ENCODE data around the gene IFT52. TPM values are rescaled to one million over a fixed set of nuclear protein-coding genes. Genes with fewer than 3 reads are reported as not detected.
A peak's percentile ranks its signal among the peaks of the same experiment; 100 is the strongest.
"Not testable (repeated sequence)": the region's sequence is repeated elsewhere in the genome, so short reads cannot be mapped to it uniquely, and the experiment has no call there.

IFT52 gene
- total RNA-seq, 2 donors from 2014 or later, result 10.9 to 15.9 TPM

GRCh38 chr20:43583133-43583864 lies 7.4 kb upstream of the IFT52 start:
- no peaks in the 10 kb centered on the region for H3K27me3 Mint-ChIP-seq
- H3K4me3 Mint-ChIP-seq, result no peak overlapping the region
- H3K4me1 Mint-ChIP-seq, result no peaks in the 10 kb centered on the region
- no peak overlapping the region for H3K27ac Mint-ChIP-seq
- no peaks in the 10 kb centered on the region for H3K36me3 Mint-ChIP-seq (ENCODE audit: low read depth)
- no peaks in the 10 kb centered on the region for H3K9me3 Mint-ChIP-seq
- ATAC-seq (replicated peaks), result no peak

- ATAC-seq (replicated peaks), result no peak
- H3K27me3 Mint-ChIP-seq, result no peaks in the 10 kb centered on the region
- no peaks in the 10 kb centered on the region for H3K36me3 Mint-ChIP-seq (ENCODE audit: low read depth)
Observed at GRCh38 chr20:43583982-43584432, 6.7 kb upstream of the IFT52 start.

GRCh38 chr20:43584448-43585136 lies 6.1 kb upstream of the IFT52 start:
- Mint-ChIP-seq H3K36me3 (ENCODE audit: low read depth) (no peaks in the 10 kb centered on the region), H3K4me3 (no peak overlapping the region), H3K27me3 (no peaks in the 10 kb centered on the region), H3K27ac (no peak overlapping the region), H3K9me3 (no peaks in the 10 kb centered on the region), H3K4me1 (no peaks in the 10 kb centered on the region)
- no peak for ATAC-seq (replicated peaks)

More at GRCh38 chr20:43583982-43584432, 6.7 kb upstream of the IFT52 start:
- Mint-ChIP-seq H3K27ac (no peak overlapping the region), H3K9me3 (no peaks in the 10 kb centered on the region), H3K4me1 (no peaks in the 10 kb centered on the region), H3K4me3 (no peak overlapping the region)

- no peak for ATAC-seq (replicated peaks)
- Mint-ChIP-seq H3K27ac (no peak overlapping the region), H3K36me3 (ENCODE audit: low read depth) (no peaks in the 10 kb centered on the region), H3K27me3 (no peaks in the 10 kb centered on the region), H3K4me3 (no peak overlapping the region), H3K4me1 (peaks cover 12% of the 10 kb centered on the region), H3K9me3 (no peaks in the 10 kb centered on the region)
Observed at GRCh38 chr20:43586641-43587040, 4.1 kb upstream of the IFT52 start.

GRCh38 chr20:43588526-43588925 lies 2.2 kb upstream of the IFT52 start:
- not testable (repeated sequence) for H3K27ac Mint-ChIP-seq

GRCh38 chr20:43590036-43590391 lies 723 bp upstream of the IFT52 start:
- Mint-ChIP-seq H3K9me3 (no peaks in the 10 kb centered on the region), H3K4me1 (peaks cover 12% of the 10 kb centered on the region), H3K27me3 (no peaks in the 10 kb centered on the region), H3K4me3 (peak overlapping the region; percentile 96), H3K36me3 (ENCODE audit: low read depth) (peaks cover 9% of the 10 kb centered on the region), H3K27ac (peak overlapping the region; percentile 97)
- no peak for ATAC-seq (replicated peaks)

More at GRCh38 chr20:43588526-43588925, 2.2 kb upstream of the IFT52 start:
- not testable (repeated sequence) for H3K27me3 Mint-ChIP-seq; H3K36me3 Mint-ChIP-seq (ENCODE audit: low read depth); H3K9me3 Mint-ChIP-seq; ATAC-seq (replicated peaks); H3K4me3 Mint-ChIP-seq
- peaks cover 12% of the 10 kb centered on the region for H3K4me1 Mint-ChIP-seq

- not testable (repeated sequence) for H3K27ac Mint-ChIP-seq; H3K27me3 Mint-ChIP-seq; ATAC-seq (replicated peaks); H3K4me1 Mint-ChIP-seq; H3K4me3 Mint-ChIP-seq; H3K9me3 Mint-ChIP-seq
- peaks cover 64% of the 10 kb centered on the region for H3K36me3 Mint-ChIP-seq (ENCODE audit: low read depth)
Observed at GRCh38 chr20:43601960-43602359, 11.2 kb downstream of the IFT52 start.

- H3K4me3 Mint-ChIP-seq, result no peak overlapping the region
- ATAC-seq (replicated peaks), result no peak
- peaks cover 6% of the 10 kb centered on the region for H3K4me1 Mint-ChIP-seq
- H3K27me3 Mint-ChIP-seq, result no peaks in the 10 kb centered on the region
- H3K9me3 Mint-ChIP-seq, result no peaks in the 10 kb centered on the region
- peaks cover 59% of the 10 kb centered on the region for H3K36me3 Mint-ChIP-seq (ENCODE audit: low read depth)
- H3K27ac Mint-ChIP-seq, result no peak overlapping the region
Observed at GRCh38 chr20:43603124-43603523, 12.4 kb downstream of the IFT52 start.

GRCh38 chr20:43605715-43606114 lies 15.0 kb downstream of the IFT52 start:
- H3K4me3 Mint-ChIP-seq, result no peak overlapping the region

GRCh38 chr20:43607278-43607677 lies 16.5 kb downstream of the IFT52 start:
- H3K27me3 Mint-ChIP-seq; ATAC-seq (replicated peaks); H3K9me3 Mint-ChIP-seq; H3K4me1 Mint-ChIP-seq; H3K4me3 Mint-ChIP-seq; H3K27ac Mint-ChIP-seq: not testable (repeated sequence)
- peaks cover 42% of the 10 kb centered on the region for H3K36me3 Mint-ChIP-seq (ENCODE audit: low read depth)

More at GRCh38 chr20:43605715-43606114, 15.0 kb downstream of the IFT52 start:
- Mint-ChIP-seq H3K4me1 (peaks cover 6% of the 10 kb centered on the region), H3K9me3 (no peaks in the 10 kb centered on the region), H3K27me3 (no peaks in the 10 kb centered on the region), H3K27ac (no peak overlapping the region), H3K36me3 (ENCODE audit: low read depth) (peaks cover 47% of the 10 kb centered on the region)
- no peak for ATAC-seq (replicated peaks)

GRCh38 chr20:43631598-43631997 lies 40.9 kb downstream of the IFT52 start:
- Mint-ChIP-seq H3K9me3 (no peaks in the 10 kb centered on the region), H3K27ac (no peak overlapping the region), H3K27me3 (no peaks in the 10 kb centered on the region), H3K36me3 (ENCODE audit: low read depth) (peaks cover 43% of the 10 kb centered on the region), H3K4me3 (no peak overlapping the region), H3K4me1 (no peaks in the 10 kb centered on the region)
- ATAC-seq (replicated peaks), result no peak

- Mint-ChIP-seq H3K4me3 (no peak overlapping the region), H3K9me3 (no peaks in the 10 kb centered on the region), H3K4me1 (no peaks in the 10 kb centered on the region), H3K27me3 (no peaks in the 10 kb centered on the region), H3K27ac (no peak overlapping the region), H3K36me3 (ENCODE audit: low read depth) (peaks cover 58% of the 10 kb centered on the region)
- no peak for ATAC-seq (replicated peaks)
Observed at GRCh38 chr20:43636429-43636828, 45.7 kb downstream of the IFT52 start.

- no peaks in the 10 kb centered on the region for H3K27me3 Mint-ChIP-seq
- no peak overlapping the region for H3K27ac Mint-ChIP-seq
- no peaks in the 10 kb centered on the region for H3K4me1 Mint-ChIP-seq
- ATAC-seq (replicated peaks), result no peak
- H3K9me3 Mint-ChIP-seq, result no peaks in the 10 kb centered on the region
- H3K4me3 Mint-ChIP-seq, result no peak overlapping the region
- H3K36me3 Mint-ChIP-seq (ENCODE audit: low read depth), result peaks cover 54% of the 10 kb centered on the region
Observed at GRCh38 chr20:43642548-43642947, 51.8 kb downstream of the IFT52 start.

GRCh38 chr20:43650997-43651525 lies 60.3 kb downstream of the IFT52 start:
- H3K4me1 Mint-ChIP-seq, result no peaks in the 10 kb centered on the region
- no peak overlapping the region for H3K27ac Mint-ChIP-seq
- H3K9me3 Mint-ChIP-seq, result no peaks in the 10 kb centered on the region

GRCh38 chr20:43651650-43652184 lies 61.0 kb downstream of the IFT52 start:
- ATAC-seq (replicated peaks); H3K27me3 Mint-ChIP-seq; H3K9me3 Mint-ChIP-seq; H3K27ac Mint-ChIP-seq; H3K4me1 Mint-ChIP-seq; H3K4me3 Mint-ChIP-seq; H3K36me3 Mint-ChIP-seq (ENCODE audit: low read depth): not testable (repeated sequence)

More at GRCh38 chr20:43650997-43651525, 60.3 kb downstream of the IFT52 start:
- ATAC-seq (replicated peaks), result no peak
- no peaks in the 10 kb centered on the region for H3K27me3 Mint-ChIP-seq
- H3K4me3 Mint-ChIP-seq, result no peak overlapping the region
- peaks cover 11% of the 10 kb centered on the region for H3K36me3 Mint-ChIP-seq (ENCODE audit: low read depth)

Measured in activated T-helper 17 cell treated with anti-CD3 and anti-CD28 coated beads, Interleukin-2, amount 50 U/mL, for 72 hours (primary cell).